GM12872 (cell line): ENCODE results near the gene ANKK1.

Source experiments
- CTCF ChIP-seq: IDR thresholded peaks from 3 replicates; pipeline ENCODE4 v1.5.1; 2011; ENCODE audit warnings: low read depth, mild to moderate bottlenecking, low read length, moderate library complexity; ENCODE audit not compliant: insufficient read depth

The ANKK1 gene

GRCh38 chr11:113387605-113388211 is at the start of gene ANKK1:
Gene ANKK1, plus strand, starts transcription at chr11:113387779. Its CDS starts 106 bp downstream, at chr11:113387885.
- no peak for TF ChIP-seq CTCF

- TF ChIP-seq CTCF: no peak
Observed at GRCh38 chr11:113338730-113339129, 48.8 kb upstream of the ANKK1 start.

- no peak for TF ChIP-seq CTCF
Observed at GRCh38 chr11:113339929-113340589, 47.5 kb upstream of the ANKK1 start.

GRCh38 chr11:113341388-113342165 is 46.0 kb upstream of the ANKK1 start:
- TF ChIP-seq CTCF: no peak

- TF ChIP-seq CTCF: no peak
Observed at GRCh38 chr11:113345978-113346377, 41.6 kb upstream of the ANKK1 start.

- no peak for TF ChIP-seq CTCF
Observed at GRCh38 chr11:113349528-113349927, 38.1 kb upstream of the ANKK1 start.

- TF ChIP-seq CTCF: no peak
Observed at GRCh38 chr11:113350336-113351067, 37.1 kb upstream of the ANKK1 start.
